ENCODE measurements around the gene PRPF6. TPM values are rescaled to one million over a fixed set of nuclear protein-coding genes. Genes with fewer than 3 reads are reported as not detected.

The PRPF6 gene
- total and polyA plus RNA-seq, 8 donors, result 27.2 to 49.2 (median 35.7) TPM

DNA sequence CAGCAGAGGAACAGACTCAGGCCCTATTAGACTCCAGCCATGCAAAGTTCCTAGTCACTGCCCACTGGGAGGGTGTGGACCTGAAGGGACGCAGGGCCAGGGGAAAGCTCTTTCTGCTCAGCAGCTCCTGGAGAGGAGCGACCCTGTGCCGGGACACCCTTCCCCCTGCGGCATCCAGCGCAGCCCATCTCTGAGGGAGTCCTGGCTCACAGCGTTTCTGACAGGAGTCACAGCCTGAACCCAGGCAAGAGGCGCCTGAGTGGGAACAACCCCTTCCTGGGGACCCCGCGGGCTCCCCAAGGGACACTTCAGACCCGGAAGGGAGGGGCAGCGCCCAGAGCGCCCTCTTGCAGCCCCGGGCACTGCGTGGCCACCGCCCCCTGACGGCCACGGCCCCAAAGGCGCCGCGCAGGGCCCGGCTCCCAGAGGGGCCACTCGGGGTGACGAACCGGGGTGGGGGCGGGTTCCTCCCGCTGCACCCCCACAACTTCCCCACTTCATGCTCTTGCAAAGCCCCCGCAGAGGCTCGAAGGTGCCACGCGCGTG, 25.6 kb upstream of the PRPF6 start:
- TF ChIP-seq CTCF (IDR thresholded peaks at IDR 0.05), result peak in 1 of 4 donors; percentile 9
- ATAC-seq (peak; percentile 19 to 39 (median 32)), FAIRE-seq (no peak), DNase-seq (peak in 2 of 6 donors; percentile 52 to 76)
- Histone ChIP-seq H3K36me3 (peaks cover 0 to 5% (median 0%) of the 10 kb centered on the region in 3 donors), H3K9me3 (no peaks in the 10 kb centered on the region), H3K27ac (peak overlapping the region; percentile 82 to 90 (median 87)), H3K27me3 (no peaks in the 10 kb centered on the region), H3K4me3 (peak overlapping the region; percentile 94 to 100 (median 98)), H3K4me1 (peaks cover 10 to 26% (median 13%) of the 10 kb centered on the region in 3 donors)
- 2 to 4% methylated on average over 31 of the region's 31 CpGs for WGBS, 2 donors
- intact Hi-C loops (cut with DNase I), result no loop called here

GRCh38 chr20:63955827-63956663, 24.9 kb upstream of the PRPF6 start, which contains the start of gene UCKL1:
TSS of gene UCKL1 (minus strand) at chr20:63956416. CDS start at chr20:63956372, 44 bp downstream.
- Histone ChIP-seq H3K27ac (peak within 1 kb of the TSS; percentile 82 to 90 (median 87)), H3K9me3 (no peaks in the 10 kb centered on the region), H3K27me3 (no peaks in the 10 kb centered on the region), H3K4me1 (peaks cover 3 to 19% (median 12%) of the 10 kb centered on the region in 3 donors), H3K36me3 (peaks cover 0 to 5% (median 0%) of the 10 kb centered on the region in 3 donors), H3K4me3 (peak within 1 kb of the TSS; percentile 94 to 100 (median 98))
- WGBS, 2 donors, result 0% methylated on average over 91 to 105 of the region's 105 CpGs
- DNase-seq, result peak; percentile 92 to 98 (median 94)
- TF ChIP-seq CTCF (IDR thresholded peaks at IDR 0.05), result no peak
- peak; percentile 92 for FAIRE-seq
- peak; percentile 80 to 87 (median 83) for ATAC-seq
- intact Hi-C loops (cut with DNase I), result no loop called here

- Histone ChIP-seq H3K36me3 (peaks cover 0 to 9% (median 0%) of the 10 kb centered on the region in 3 donors), H3K27me3 (no peaks in the 10 kb centered on the region), H3K9me3 (no peaks in the 10 kb centered on the region), H3K27ac (peak overlapping the region in 3 of 4 donors; percentile 42 to 50 (median 47)), H3K4me3 (peak overlapping the region; percentile 4 to 100 (median 64)), H3K4me1 (peaks cover 0 to 17% (median 9%) of the 10 kb centered on the region in 3 donors)
- DNase-seq (no peak), ATAC-seq (no peak), FAIRE-seq (no peak)
- no peak for TF ChIP-seq CTCF (IDR thresholded peaks at IDR 0.05)
- intact Hi-C loops (cut with DNase I), result no loop called here
- 1% methylated on average over 15 of the region's 15 CpGs for WGBS, 2 donors
Measured at GRCh38 chr20:63956664-63957003, 24.3 kb upstream of the PRPF6 start.

DNA sequence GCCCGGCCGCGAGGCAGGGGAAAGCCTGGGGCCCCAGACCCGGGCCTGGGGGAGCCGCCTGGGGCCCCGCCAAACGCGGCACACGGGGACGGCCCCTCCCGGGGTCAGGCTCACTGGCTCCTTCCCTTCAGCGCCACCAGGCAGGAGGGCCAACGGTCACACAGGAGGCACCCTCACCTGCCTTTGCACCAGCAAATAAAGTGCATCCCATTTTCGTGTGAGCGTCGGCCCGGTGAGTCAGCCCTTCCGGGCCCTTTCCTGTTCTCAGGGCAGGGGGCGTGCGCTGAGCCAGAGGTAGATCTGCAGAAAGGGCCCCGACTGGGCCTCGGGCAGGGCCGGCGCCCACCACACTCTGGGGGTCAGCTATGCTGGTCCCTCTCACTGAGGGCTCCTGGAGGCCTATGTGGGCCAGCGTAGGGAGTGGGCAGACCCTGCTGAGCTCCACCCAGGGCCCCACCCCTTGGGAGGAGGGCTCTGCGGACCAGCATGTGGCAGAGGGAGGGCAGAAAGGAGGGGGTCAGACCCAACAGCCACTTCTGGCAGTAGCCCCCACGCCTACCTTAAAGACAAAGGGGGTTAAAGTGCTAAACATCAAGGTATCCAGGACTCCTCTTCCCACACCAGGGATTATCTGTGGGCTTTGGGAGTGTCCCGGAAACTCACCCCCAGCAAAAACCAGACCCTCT, 23.8 kb upstream of the PRPF6 start:
- H3K27ac ChIP-seq, result peak overlapping the region in 3 of 4 donors; percentile 42 to 50 (median 47)
- no peaks in the 10 kb centered on the region for H3K27me3 ChIP-seq
- H3K9me3 ChIP-seq, result no peaks in the 10 kb centered on the region
- FAIRE-seq (no peak), ATAC-seq (peak; percentile 33 to 65 (median 57)), DNase-seq (peak; percentile 63 to 86 (median 74))
- 5 to 6% methylated on average over 28 of the region's 28 CpGs for WGBS, 2 donors
- TF ChIP-seq CTCF (IDR thresholded peaks at IDR 0.05), result no peak
- H3K4me3 ChIP-seq, result peak overlapping the region; percentile 4 to 100 (median 64)
- peaks cover 0 to 17% (median 9%) of the 10 kb centered on the region in 3 donors for H3K4me1 ChIP-seq
- H3K36me3 ChIP-seq, result peaks cover 0 to 15% (median 2%) of the 10 kb centered on the region in 3 donors
- intact Hi-C loops (cut with DNase I), result no loop called here
